Measurements from ENCODE around the gene SCN8A.

Gene SCN8A

GRCh38 chr12:51801027-51801426, 210.0 kb downstream of the SCN8A start:
- DNase-seq (ENCODE audit: low spot score) = no peak
- no peak for TF ChIP-seq CTCF (IDR thresholded peaks at IDR 0.05; ENCODE audit: extremely low read depth, insufficient read depth, missing control alignments)
- in situ Hi-C loops (cut with MboI; ENCODE audit: low pct_unique_long_range_greater_than_20kb, low sequenced_read_pairs, unreplicated experiment) = no loop called here

- TF ChIP-seq CTCF (IDR thresholded peaks at IDR 0.05; ENCODE audit: extremely low read depth, insufficient read depth, missing control alignments) = no peak
- in situ Hi-C loops (cut with MboI; ENCODE audit: low pct_unique_long_range_greater_than_20kb, low sequenced_read_pairs, unreplicated experiment) = no loop called here
Observed at GRCh38 chr12:51806896-51807295, 215.9 kb downstream of the SCN8A start.

GRCh38 chr12:51809193-51809592, 218.2 kb downstream of the SCN8A start:
- TF ChIP-seq CTCF (IDR thresholded peaks at IDR 0.05; ENCODE audit: extremely low read depth, insufficient read depth, missing control alignments) = no peak
- in situ Hi-C loops (cut with MboI; ENCODE audit: low pct_unique_long_range_greater_than_20kb, low sequenced_read_pairs, unreplicated experiment) = no loop called here
- no peak for DNase-seq (ENCODE audit: low spot score)

More at GRCh38 chr12:51806896-51807295, 215.9 kb downstream of the SCN8A start:
- no peak for DNase-seq (ENCODE audit: low spot score)

GRCh38 chr12:51811203-51812202, 220.5 kb downstream of the SCN8A start:
- DNase-seq (ENCODE audit: low spot score) = peak; percentile 23
- in situ Hi-C loops (cut with MboI; ENCODE audit: low pct_unique_long_range_greater_than_20kb, low sequenced_read_pairs, unreplicated experiment) = no loop called here

GRCh38 chr12:51812871-51813270, 221.8 kb downstream of the SCN8A start:
- in situ Hi-C loops (cut with MboI; ENCODE audit: low pct_unique_long_range_greater_than_20kb, low sequenced_read_pairs, unreplicated experiment) = no loop called here
- DNase-seq (ENCODE audit: low spot score) = no peak
- no peak for TF ChIP-seq CTCF (IDR thresholded peaks at IDR 0.05; ENCODE audit: extremely low read depth, insufficient read depth, missing control alignments)

More at GRCh38 chr12:51811203-51812202, 220.5 kb downstream of the SCN8A start:
- TF ChIP-seq CTCF (IDR thresholded peaks at IDR 0.05; ENCODE audit: extremely low read depth, insufficient read depth, missing control alignments) = no peak

- no peak for DNase-seq (ENCODE audit: low spot score)
- in situ Hi-C loops (cut with MboI; ENCODE audit: low pct_unique_long_range_greater_than_20kb, low sequenced_read_pairs, unreplicated experiment) = no loop called here
- no peak for TF ChIP-seq CTCF (IDR thresholded peaks at IDR 0.05; ENCODE audit: extremely low read depth, insufficient read depth, missing control alignments)
Observed at GRCh38 chr12:51813931-51814310, 222.9 kb downstream of the SCN8A start.
